Heart left ventricle (tissue), 13 donors: ENCODE data around the gene MMAB.

Experiments
- CTCF ChIP-seq, 12 donors: fragments of 200-600 bp; sonication (generic) in 4 of 12; IDR thresholded peaks; one replicate each; pipeline versions ENCODE4 v1.5.0 to v1.8.0; 2018 to 2022; ENCODE audit warnings: antibody characterized with exemption in 12 of 12, mild to moderate bottlenecking in 5 of 12
- POLR2A ChIP-seq, 2 donors: fragments of 450-650 bp; IDR thresholded peaks; one replicate each; pipeline ENCODE4 v1.6.1; 2017; ENCODE audit warnings: antibody characterized with exemption in 2 of 2, mild to moderate bottlenecking in 2 of 2, moderate library complexity in 2 of 2
- donor health status: ischemic (EF 13 %, LVEDD 7.1; RV severe dilation, severe dysfunction).
- donor health status: DM: no; HTN: yes; CAD: no.
- donor health status: DM: no; HTN: no; CAD: no.
- donor health status: ischemic (EF 25% LVEDD 6.9; RV normal size, moderate dysfunction).
- donor health status: ischemic (EF 25% LVEDD 5.7; RV mildly dilated, moderate dysfunction).
- donor health status: ischemic (EF 35%, LVEDD 5.7; RV mildly dilated, moderate dysfunction).
- donor health status: nonischemic (EF 11% LVEDD 7.7; RV severe dilation, severe dysfunction).
- donor health status: DM: yes; HTN: yes; CAD: no.
- donor health status: PGD.
- donor health status: ischemic (EF 29% LVEDD 5.4; RV normal size, mild dysfunction).
- donor health status: nonischemic (EF 23%, LVEDD 6.1; RV moderate dilation, normal function).

- TF ChIP-seq CTCF (IDR thresholded peaks at IDR 0.05) (no peak), POLR2A (IDR thresholded peaks at IDR 0.05) (no peak)
Measured at GRCh38 chr12:109557805-109558204, 15.5 kb downstream of the MMAB start.
